Ascending aorta (tissue), 2 donors: ENCODE results near the gene UBE2E3. TPM values are rescaled to one million over a fixed set of nuclear protein-coding genes. Genes with fewer than 3 reads are reported as not detected.
A peak's percentile ranks its signal among the peaks of the same experiment; 100 is the strongest.

Experiments
- DNase-seq, 2 donors: peaks; one replicate each; pipeline ENCODE4 v3.0.0-alpha.2; 2019; ENCODE audit warnings: low spot score in 2 of 2
- H3K27ac ChIP-seq, 2 donors: fragments of 200-600 bp; sonication (generic); one replicate each; pipeline ENCODE4 v1.5.1; 2016 to 2017; ENCODE audit warnings: mild to moderate bottlenecking in 1 of 2
- H3K27me3 ChIP-seq: fragments of 200-600 bp; sonication (generic); one replicate; pipeline ENCODE4 v1.5.1; 2017
- H3K36me3 ChIP-seq, 2 donors: fragments of 200-600 bp; sonication (generic); one replicate each; pipeline ENCODE4 v1.5.1; 2016
- H3K4me1 ChIP-seq, 2 donors: fragments of 200-600 bp; sonication (generic); one replicate each; pipeline ENCODE4 v1.5.1; 2016 to 2017; ENCODE audit warnings: mild to moderate bottlenecking in 1 of 2
- H3K4me3 ChIP-seq, 2 donors: fragments of 200-600 bp; sonication (generic); one replicate each; pipeline ENCODE4 v1.5.1; 2016 to 2017; ENCODE audit warnings: mild to moderate bottlenecking in 1 of 2
- H3K9me3 ChIP-seq, 2 donors: fragments of 200-600 bp; sonication (generic); one replicate each; pipeline ENCODE4 v1.5.1; 2016
- CTCF ChIP-seq, 3 experiments: fragments of 200-600 bp in 2 of 3; fragments of 450-650 bp in 1 of 3; sonication (generic) in 2 of 3; IDR thresholded peaks; one replicate each; pipeline ENCODE4 v1.5.1; 2016 to 2019; ENCODE audit warnings: antibody characterized with exemption in 3 of 3, mild to moderate bottlenecking in 1 of 3, moderate library complexity in 1 of 3
- intact Hi-C: fragments of 100-400 bp; cut with DNase I; formaldehyde crosslinking; loops from one replicate; pipeline ENCODE4 v1.15.1; 2023
- total RNA-seq: library from RNA; depleted of rRNA; stranded (reverse); fragments of >200 nt; gene quantifications from one replicate; pipeline ENCODE4 v1.1.0, GENCODE V29; 2016

UBE2E3 gene
- total RNA-seq, 1 donor from 2014 or later, result 125 TPM

- Histone ChIP-seq H3K27me3 (no peaks in the 10 kb centered on the region), H3K36me3 (no peaks in the 10 kb centered on the region), H3K4me1 (no peaks in the 10 kb centered on the region), H3K4me3 (no peak overlapping the region), H3K9me3 (no peaks in the 10 kb centered on the region), H3K27ac (no peak overlapping the region)
- TF ChIP-seq CTCF (IDR thresholded peaks at IDR 0.05), result no peak
- DNase-seq, result no peak
- intact Hi-C loops, result no loop called here
Observed at GRCh38 chr2:180969124-180969523, 11.3 kb upstream of the UBE2E3 start.

GRCh38 chr2:180970016-180970415 is 10.4 kb upstream of the UBE2E3 start:
- H3K4me1 ChIP-seq, result no peaks in the 10 kb centered on the region
- no peak overlapping the region for H3K27ac ChIP-seq
- intact Hi-C loops, result loop anchor here (10.0 kb wide), 1 partner anchor 965 kb away; the partner anchor contains the start of gene CWC22
- no peaks in the 10 kb centered on the region for H3K9me3 ChIP-seq
- no peaks in the 10 kb centered on the region for H3K36me3 ChIP-seq
- no peak overlapping the region for H3K4me3 ChIP-seq
- H3K27me3 ChIP-seq, result no peaks in the 10 kb centered on the region
- no peak for TF ChIP-seq CTCF (IDR thresholded peaks at IDR 0.05)
- no peak for DNase-seq

GRCh38 chr2:180971811-180972210 is 8.6 kb upstream of the UBE2E3 start:
- intact Hi-C loops, result loop anchor here (10.0 kb wide), 1 partner anchor 967 kb away; the partner anchor contains the start of gene CWC22
- H3K4me3 ChIP-seq, result no peak overlapping the region
- H3K27ac ChIP-seq, result no peak overlapping the region
- no peaks in the 10 kb centered on the region for H3K27me3 ChIP-seq
- H3K9me3 ChIP-seq, result no peaks in the 10 kb centered on the region
- no peak for DNase-seq
- H3K36me3 ChIP-seq, result no peaks in the 10 kb centered on the region
- no peak for TF ChIP-seq CTCF (IDR thresholded peaks at IDR 0.05)
- H3K4me1 ChIP-seq, result no peaks in the 10 kb centered on the region

- Histone ChIP-seq H3K36me3 (no peaks in the 10 kb centered on the region), H3K27me3 (no peaks in the 10 kb centered on the region), H3K27ac (no peak overlapping the region), H3K9me3 (no peaks in the 10 kb centered on the region), H3K4me3 (no peak overlapping the region), H3K4me1 (no peaks in the 10 kb centered on the region)
- intact Hi-C loops, result loop anchor here (5.0 to 10.0 kb wide), 2 partner anchors 917 to 971 kb away; partner anchors contain the start of genes CWC22 and ITPRID2
- no peak for TF ChIP-seq CTCF (IDR thresholded peaks at IDR 0.05)
- DNase-seq, result no peak
Observed at GRCh38 chr2:180975585-180975984, 4.8 kb upstream of the UBE2E3 start.

- intact Hi-C loops, result loop anchor here (5.0 to 10.0 kb wide), 2 partner anchors 913 to 974 kb away; partner anchors contain the start of genes CWC22 and ITPRID2
- Histone ChIP-seq H3K27me3 (no peaks in the 10 kb centered on the region), H3K27ac (peak overlapping the region; percentile 94 to 95), H3K9me3 (no peaks in the 10 kb centered on the region), H3K4me1 (peaks cover 0 to 21% of the 10 kb centered on the region in 2 donors), H3K36me3 (no peaks in the 10 kb centered on the region), H3K4me3 (peak overlapping the region; percentile 72 to 76)
- peak in 1 of 2 donors; percentile 70 for DNase-seq
- TF ChIP-seq CTCF (IDR thresholded peaks at IDR 0.05), result no peak
Observed at GRCh38 chr2:180978903-180979748, 1.3 kb upstream of the UBE2E3 start.
